ENCODE data around the gene DUS1L.

DNA sequence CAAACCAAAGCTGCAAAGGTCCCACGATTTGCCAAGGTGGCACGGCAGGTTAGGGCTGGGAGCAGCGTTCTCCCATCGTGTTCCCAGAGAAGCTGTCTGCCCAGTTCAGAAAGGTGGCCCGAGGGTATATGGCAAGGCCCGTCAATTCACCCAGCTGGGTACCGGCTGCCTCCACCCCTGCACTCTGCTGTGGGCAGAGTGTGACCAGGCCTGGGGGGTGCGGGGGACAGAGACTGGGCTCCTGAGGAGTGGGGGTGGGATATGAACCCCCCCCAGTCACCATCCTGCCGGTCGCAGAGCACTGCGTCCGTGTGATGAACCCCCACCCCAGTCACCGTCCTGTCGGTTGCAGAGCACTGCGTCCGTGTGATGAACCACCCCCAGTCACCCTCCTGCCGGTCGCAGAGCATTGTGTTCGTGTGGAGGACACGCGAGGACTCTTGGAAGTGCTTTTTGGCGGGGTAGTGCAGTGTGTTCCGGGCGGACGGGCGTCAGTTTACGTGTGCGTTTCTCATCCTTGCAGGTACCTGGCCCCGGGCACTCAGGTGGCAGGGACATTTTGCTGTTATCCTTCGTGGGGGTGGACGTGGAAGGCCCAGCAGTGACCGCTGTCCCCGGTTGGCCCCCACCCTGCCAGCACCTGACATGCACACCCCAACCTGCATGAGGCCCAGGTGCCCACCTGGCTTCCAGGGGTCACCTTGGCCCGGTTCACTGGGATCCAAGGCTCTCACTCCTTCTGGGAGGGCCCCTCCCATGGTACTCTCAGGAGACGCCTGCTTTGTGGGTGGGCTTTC is 35.1 kb upstream of the DUS1L start:
- no peak for TF ChIP-seq POLR2A (IDR thresholded peaks at IDR 0.05)
- TF ChIP-seq CTCF (IDR thresholded peaks at IDR 0.05) = no peak

All from uterus (tissue), 2 donors.